DMS153 treated with DMSO at 0.1 percent for 48 hours (cell line): ENCODE measurements around the gene SLC16A11.
"Not testable (repeated sequence)": the region's sequence is repeated elsewhere in the genome, so short reads cannot be mapped to it uniquely, and the experiment has no call there.

ENCODE experiments used
- DNase-seq: peaks from one replicate; lab custom pipeline; 2025; ENCODE audit not compliant: unreplicated experiment; lab: John Stamatoyannopoulos, UW

SLC16A11 gene

DNA sequence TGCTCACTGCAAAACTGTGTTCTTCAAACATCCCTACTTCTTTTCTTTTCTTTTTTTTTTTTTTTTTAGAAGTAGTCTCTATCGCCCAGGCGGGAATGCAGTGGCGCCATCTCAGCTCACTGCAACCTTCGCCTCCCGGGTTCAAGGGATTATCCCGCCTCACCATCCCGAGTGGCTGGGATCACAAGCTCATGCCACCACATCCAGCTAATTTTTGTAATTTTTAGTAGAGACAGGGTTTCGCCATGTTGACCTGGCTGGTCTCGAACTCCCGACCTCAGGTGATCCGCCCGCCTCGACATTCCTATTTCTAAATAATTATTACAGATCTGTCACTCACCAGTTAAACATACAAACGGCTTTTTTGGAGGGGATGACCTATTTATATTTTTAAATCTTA, 32.5 kb downstream of the SLC16A11 start:
- no peak for DNase-seq

- no peak for DNase-seq
Measured at GRCh38 chr17:7010523-7010922, 33.4 kb downstream of the SLC16A11 start.

DNA sequence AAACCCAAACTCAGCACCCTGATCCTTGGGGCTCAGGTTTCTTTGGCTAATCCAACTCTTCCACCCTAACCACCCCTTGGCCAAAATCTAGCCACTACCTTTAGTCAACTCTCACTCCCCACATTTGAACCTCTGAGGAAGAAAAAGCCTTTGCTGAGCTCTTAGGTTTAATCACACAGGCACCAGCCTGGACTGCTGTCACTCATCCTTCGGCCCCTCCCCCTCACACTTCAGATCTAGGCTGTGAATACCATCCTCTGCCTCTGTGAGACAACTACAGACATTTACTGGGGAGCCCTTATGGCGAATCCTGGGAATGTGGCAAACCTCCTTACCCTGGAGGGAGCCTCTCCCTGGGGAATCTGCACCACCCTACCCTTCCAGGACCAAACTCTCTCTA, 36.7 kb downstream of the SLC16A11 start:
- DNase-seq, result no peak

GRCh38 chr17:7005716-7006115, 38.2 kb downstream of the SLC16A11 start:
- no peak for DNase-seq

GRCh38 chr17:7004398-7005253, 39.3 kb downstream of the SLC16A11 start:
- DNase-seq, result peak; percentile 49

DNA sequence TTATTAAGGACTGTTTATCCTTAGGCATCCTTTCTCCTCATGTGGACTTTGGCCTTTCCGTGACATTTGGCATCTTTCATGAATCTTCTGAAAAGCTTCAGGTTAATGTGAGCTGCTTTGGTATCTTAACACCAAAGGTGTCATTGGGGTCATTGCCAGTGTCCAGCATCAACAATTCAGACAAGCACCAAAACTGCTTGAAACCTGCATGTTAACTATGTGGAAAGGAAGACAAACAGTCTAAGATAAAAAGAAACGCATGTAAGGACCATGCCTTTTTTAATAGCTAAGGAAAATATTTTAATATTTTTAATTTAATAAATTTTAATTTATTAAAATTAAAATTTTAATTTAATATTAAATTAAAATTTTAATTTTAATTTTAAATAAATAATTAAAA, 40.1 kb downstream of the SLC16A11 start:
- no peak for DNase-seq

- no peak for DNase-seq
Measured at GRCh38 chr17:7002288-7003047, 41.4 kb downstream of the SLC16A11 start.

- no peak for DNase-seq
Measured at GRCh38 chr17:7001318-7001961, 42.5 kb downstream of the SLC16A11 start.

DNA sequence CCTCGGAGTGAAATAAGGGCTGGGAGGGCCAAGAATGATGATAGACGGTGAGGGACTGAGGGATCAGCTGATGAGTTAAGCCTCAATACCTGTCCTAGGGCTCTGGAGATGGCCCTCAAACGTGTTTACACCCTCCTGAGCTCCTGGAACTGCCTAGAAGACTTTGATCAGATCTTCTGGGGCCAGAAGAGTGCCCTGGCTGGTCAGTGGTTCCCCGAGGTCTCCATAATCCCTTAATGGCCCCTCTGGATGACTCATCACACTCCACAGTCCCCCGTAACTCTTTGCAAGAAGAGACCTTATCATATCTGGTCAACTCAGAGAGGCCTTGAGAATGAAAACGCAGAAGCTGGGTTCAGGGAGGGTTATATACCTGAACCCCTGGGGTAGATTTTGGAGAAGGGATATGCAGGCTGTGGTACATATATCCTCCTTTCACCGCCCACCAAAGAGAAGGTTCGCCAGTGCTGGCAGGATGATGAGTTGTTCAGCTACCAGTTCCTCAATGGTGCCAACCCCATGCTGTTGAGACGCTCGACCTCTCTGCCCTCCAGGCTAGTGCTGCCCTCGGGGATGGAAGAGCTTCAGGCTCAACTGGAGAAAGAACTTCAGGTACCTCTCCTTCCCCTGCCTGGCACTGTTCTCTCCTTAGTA, 44.9 kb downstream of the SLC16A11 start:
- DNase-seq, result no peak

GRCh38 chr17:6997171-6997570, 46.7 kb downstream of the SLC16A11 start:
- DNase-seq, result no peak

DNA sequence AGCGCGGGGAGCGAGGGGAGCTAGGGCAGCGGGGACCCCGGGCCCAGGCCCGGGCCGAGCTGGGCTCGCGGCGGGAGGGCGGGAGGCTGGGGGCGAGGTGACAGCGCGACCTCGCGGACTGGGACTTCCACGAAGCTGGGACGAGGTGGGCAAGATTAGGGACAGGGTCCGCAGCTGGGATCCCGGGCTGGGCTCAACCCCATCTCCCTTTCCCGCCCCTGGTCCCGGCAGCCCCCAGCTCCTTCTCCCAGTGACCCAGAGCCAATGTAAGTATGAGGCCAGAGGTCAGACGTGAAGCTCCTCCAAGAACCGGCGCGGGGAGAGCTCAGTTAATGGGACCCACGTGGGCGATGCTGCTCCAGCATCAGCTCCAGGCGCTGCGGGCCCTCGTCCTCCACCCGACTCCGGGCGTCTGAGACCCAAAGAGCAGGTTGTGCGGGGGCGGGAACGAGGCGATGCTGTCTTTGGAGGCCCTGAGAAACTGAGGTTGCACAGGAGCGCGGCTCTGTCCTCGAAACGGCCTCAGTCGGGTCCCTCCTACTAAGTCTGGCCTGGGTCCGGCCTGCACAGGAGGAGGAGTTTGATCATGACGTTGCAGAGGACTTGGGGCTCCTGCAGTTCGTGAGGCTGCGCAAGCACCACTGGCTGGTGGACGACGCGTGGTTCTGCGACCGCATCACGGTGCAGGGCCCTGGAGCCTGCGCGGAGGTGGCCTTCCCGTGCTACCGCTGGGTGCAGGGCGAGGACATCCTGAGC, 47.5 kb downstream of the SLC16A11 start:
- DNase-seq, result no peak

DNA sequence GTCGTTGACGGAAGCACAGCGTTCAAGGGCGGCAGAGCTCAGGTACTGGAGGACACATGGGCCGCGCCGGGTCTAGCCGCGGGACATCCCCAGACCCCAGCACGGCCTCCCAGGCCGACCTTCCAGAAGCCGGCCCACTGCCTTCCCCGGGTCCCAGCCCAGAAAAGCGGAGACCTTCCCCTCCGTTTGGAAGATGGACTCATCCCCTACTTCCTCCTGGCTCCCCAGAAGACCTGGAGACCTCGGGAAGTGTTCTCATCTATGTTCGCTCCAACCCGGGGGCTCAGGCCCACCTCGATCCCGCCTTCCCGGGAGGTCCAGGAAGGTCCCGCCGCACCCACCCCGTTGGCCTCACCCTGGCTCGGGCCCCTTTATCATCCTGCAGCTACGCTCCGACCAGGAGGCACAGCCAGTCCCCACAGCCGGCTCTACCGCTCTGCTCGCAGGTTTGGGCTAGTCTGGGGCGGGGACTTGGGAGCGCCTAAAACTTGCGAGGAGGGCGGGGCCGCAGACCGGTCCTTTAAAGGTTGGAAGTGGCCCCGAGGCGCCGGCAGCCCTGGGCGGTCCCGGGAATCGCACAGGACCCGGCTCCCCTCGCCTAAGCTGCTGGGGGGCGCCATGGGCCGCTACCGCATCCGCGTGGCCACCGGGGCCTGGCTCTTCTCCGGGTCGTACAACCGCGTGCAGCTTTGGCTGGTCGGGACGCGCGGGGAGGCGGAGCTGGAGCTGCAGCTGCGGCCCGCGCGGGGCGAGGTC, 48.2 kb downstream of the SLC16A11 start, which contains the start of gene ALOX12:
Gene ALOX12, plus strand, starts transcription at position 550 of the 756 bp plus-strand sequence. Its CDS starts 69 bp downstream, at position 619.
- no peak for DNase-seq

DNA sequence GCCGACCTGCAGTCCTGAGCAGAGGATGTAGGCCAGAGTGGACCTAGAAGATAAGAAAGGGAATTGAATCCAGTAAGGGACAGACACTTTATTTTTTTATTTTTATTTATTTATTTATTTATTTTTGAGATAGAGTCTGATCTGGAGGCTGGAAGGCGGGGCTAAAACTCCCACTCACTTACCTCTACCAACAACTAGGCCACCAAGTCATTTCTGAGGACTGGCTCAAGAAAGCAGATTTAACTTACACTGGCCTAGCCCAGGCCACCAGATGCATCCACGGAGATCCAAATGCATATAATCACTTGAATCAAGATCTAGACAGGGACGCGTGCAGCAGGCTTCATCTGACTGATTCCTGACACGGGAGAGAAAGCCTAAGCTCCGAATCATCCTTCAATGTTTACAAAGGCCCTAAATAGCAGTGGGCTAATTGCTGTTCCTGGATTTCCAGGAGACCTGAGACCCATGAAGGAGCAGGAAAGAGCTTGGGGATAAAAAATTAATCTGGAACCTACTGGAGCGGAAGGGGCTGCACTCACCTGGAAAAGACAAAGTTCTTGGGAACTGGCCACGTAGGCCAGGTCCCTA, 49.1 kb downstream of the SLC16A11 start:
- no peak for DNase-seq

DNA sequence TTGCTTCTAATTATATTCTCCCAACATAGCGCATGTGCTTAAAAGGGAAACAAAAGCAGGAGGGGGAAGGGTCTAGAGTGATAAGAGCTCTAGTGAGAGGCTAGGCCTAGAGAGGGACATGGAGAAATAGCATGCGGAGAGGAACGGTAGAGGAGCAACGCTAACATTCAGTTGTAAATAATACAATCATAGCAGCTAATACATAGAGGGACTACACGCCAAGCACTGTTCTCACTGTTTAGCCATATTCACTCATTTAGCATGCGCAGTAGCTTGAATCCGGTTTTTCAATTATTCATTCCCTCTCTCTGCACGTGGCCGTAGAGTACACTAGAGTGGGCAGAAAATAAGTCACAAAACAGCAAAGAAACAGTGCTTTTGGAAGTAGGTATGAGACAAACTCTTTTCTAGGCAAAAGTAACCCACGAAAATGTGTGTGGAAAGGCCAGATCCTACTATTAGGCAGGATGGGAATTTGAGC, 49.7 kb downstream of the SLC16A11 start:
- DNase-seq, result no peak

- not testable (repeated sequence) for DNase-seq
Measured at GRCh38 chr17:6993613-6994056, 50.3 kb downstream of the SLC16A11 start.
